NOMO-1 (cell line): ENCODE data around the gene GRIK1.

Experiments
- DNase-seq, 2 experiments: peaks; one replicate each; lab custom pipeline; 2025; ENCODE audit not compliant: unreplicated experiment in 2 of 2; lab: John Stamatoyannopoulos, UW

Gene GRIK1

GRCh38 chr21:29677326-29677725, 262.5 kb downstream of the GRIK1 start:
- no peak for DNase-seq

GRCh38 chr21:29676395-29676794, 263.4 kb downstream of the GRIK1 start:
- DNase-seq = no peak

GRCh38 chr21:29675451-29675850, 264.3 kb downstream of the GRIK1 start:
- no peak for DNase-seq

GRCh38 chr21:29674343-29674742, 265.5 kb downstream of the GRIK1 start:
- DNase-seq = no peak

GRCh38 chr21:29673096-29673610, 266.6 kb downstream of the GRIK1 start:
- no peak for DNase-seq

- no peak for DNase-seq
These were observed 268.1 kb downstream of the GRIK1 start for GRCh38 chr21:29671728-29672127.

GRCh38 chr21:29670228-29670627, 269.6 kb downstream of the GRIK1 start:
- no peak for DNase-seq

- DNase-seq = no peak
These were observed 270.4 kb downstream of the GRIK1 start for GRCh38 chr21:29669416-29669815.

- DNase-seq = peak; percentile 33 to 78
These were observed 272.1 kb downstream of the GRIK1 start for GRCh38 chr21:29667651-29668050.

GRCh38 chr21:29664615-29665014, 275.2 kb downstream of the GRIK1 start:
- no peak for DNase-seq

GRCh38 chr21:29661672-29662442, 277.9 kb downstream of the GRIK1 start:
- DNase-seq = no peak

GRCh38 chr21:29660047-29660720, 279.6 kb downstream of the GRIK1 start:
- DNase-seq = no peak

- no peak for DNase-seq
These were observed 280.9 kb downstream of the GRIK1 start for GRCh38 chr21:29658934-29659203.

- no peak for DNase-seq
These were observed 281.4 kb downstream of the GRIK1 start for GRCh38 chr21:29658177-29658933.

GRCh38 chr21:29657240-29657989, 282.4 kb downstream of the GRIK1 start:
- no peak for DNase-seq

- DNase-seq = peak; percentile 61 to 95
These were observed 283.1 kb downstream of the GRIK1 start for GRCh38 chr21:29656504-29657239.

- no peak for DNase-seq
These were observed 284.2 kb downstream of the GRIK1 start for GRCh38 chr21:29655577-29655976.

- DNase-seq = no peak
These were observed 284.9 kb downstream of the GRIK1 start for GRCh38 chr21:29654855-29655254.

- no peak for DNase-seq
These were observed 285.6 kb downstream of the GRIK1 start for GRCh38 chr21:29654203-29654602.

- no peak for DNase-seq
These were observed 289.2 kb downstream of the GRIK1 start for GRCh38 chr21:29650523-29651022.
